Measurements from ENCODE around the gene FOSL1.
"Not testable (repeated sequence)": the region's sequence is repeated elsewhere in the genome, so short reads cannot be mapped to it uniquely, and the experiment has no call there.

The FOSL1 gene

DNA sequence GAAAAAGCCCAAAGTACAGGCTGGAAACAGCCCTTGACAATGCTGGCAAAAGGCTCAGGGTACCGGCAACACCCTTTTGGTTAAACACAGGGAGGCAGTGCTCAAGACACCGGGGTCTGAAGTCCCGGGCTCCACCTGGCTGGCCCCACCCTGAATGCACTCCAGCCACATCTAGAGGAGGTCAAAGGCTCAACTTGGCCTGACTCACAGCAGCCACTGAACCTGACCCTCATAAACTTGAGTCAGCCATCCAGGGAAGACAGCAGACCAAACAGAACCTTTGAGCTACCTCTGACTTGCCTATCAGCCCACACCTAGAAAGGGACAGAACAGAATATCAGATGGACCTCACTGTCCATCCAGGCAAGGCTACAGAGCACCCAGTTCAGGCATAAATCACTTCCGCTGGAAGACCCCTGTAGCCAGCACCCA lies 46.0 kb downstream of the FOSL1 start:
- Histone ChIP-seq H3K9ac (ENCODE audit: low read length in 5 of 5) (no peak overlapping the region), H3K4me3 (ENCODE audit: low read depth in 1 of 5, low read length in 5 of 5) (no peak overlapping the region), H3K27ac (ENCODE audit: low read depth, low read length) (no peak overlapping the region), H3K36me3 (ENCODE audit: control insufficient read depth in 5 of 5, insufficient read depth in 5 of 5, low read length in 5 of 5) (peaks cover 0 to 58% (median 51%) of the 10 kb centered on the region in 5 donors), H3K4me1 (ENCODE audit: control insufficient read depth in 5 of 5, insufficient read depth in 5 of 5, low read length in 5 of 5) (peaks cover 11 to 28% (median 22%) of the 10 kb centered on the region in 5 donors), H3K9me3 (ENCODE audit: control insufficient read depth in 5 of 5, low read length in 5 of 5) (peaks cover 0 to 7% (median 5%) of the 10 kb centered on the region in 5 donors), H3K27me3 (ENCODE audit: control insufficient read depth in 5 of 5, insufficient read depth in 4 of 5, low read length in 5 of 5) (no peaks in the 10 kb centered on the region)

DNA sequence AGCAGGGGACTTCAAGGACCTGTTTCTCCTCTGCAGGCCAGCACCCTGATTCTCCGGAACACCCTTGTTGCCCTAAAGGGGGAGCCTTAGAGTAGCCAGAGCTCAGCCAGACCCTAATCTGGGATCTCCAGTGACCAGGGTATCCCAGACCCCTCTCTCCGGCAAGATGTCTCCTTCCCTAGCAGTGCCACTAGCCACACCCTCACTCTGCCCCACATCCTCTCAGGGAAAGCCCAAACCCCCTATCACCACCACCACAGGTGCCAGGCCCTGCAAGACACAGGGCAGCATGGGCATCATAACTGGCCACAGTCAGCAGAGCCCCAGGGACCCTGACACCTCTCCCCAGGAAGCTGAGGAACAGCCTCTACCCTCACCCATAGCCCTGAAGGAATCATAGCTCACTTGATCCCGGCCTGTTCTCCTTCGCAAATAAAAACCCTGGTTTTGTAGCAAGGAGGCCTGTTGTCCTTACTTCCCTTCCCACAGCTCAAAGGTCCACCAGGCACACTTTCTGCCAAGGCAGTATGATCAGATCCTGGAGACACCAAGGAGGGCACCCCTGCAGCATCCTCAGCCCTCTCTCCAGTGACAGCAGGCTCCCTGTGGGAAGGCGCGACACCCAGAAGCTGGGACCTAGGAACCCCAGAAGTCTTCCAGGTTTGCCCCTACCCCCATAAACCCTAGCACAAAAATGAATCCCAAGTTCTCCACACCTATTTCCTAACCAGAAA lies 46.8 kb downstream of the FOSL1 start:
- Histone ChIP-seq H3K9me3 (ENCODE audit: control insufficient read depth in 5 of 5, low read length in 5 of 5) (peaks cover 0 to 7% (median 5%) of the 10 kb centered on the region in 5 donors), H3K27me3 (ENCODE audit: control insufficient read depth in 5 of 5, insufficient read depth in 4 of 5, low read length in 5 of 5) (no peaks in the 10 kb centered on the region), H3K4me1 (ENCODE audit: control insufficient read depth in 5 of 5, insufficient read depth in 5 of 5, low read length in 5 of 5) (peaks cover 7 to 21% (median 15%) of the 10 kb centered on the region in 5 donors), H3K4me3 (ENCODE audit: low read depth in 1 of 5, low read length in 5 of 5) (no peak overlapping the region), H3K9ac (ENCODE audit: low read length in 5 of 5) (no peak overlapping the region), H3K27ac (ENCODE audit: low read depth, low read length) (no peak overlapping the region), H3K36me3 (ENCODE audit: control insufficient read depth in 5 of 5, insufficient read depth in 5 of 5, low read length in 5 of 5) (peaks cover 0 to 58% (median 51%) of the 10 kb centered on the region in 5 donors)

DNA sequence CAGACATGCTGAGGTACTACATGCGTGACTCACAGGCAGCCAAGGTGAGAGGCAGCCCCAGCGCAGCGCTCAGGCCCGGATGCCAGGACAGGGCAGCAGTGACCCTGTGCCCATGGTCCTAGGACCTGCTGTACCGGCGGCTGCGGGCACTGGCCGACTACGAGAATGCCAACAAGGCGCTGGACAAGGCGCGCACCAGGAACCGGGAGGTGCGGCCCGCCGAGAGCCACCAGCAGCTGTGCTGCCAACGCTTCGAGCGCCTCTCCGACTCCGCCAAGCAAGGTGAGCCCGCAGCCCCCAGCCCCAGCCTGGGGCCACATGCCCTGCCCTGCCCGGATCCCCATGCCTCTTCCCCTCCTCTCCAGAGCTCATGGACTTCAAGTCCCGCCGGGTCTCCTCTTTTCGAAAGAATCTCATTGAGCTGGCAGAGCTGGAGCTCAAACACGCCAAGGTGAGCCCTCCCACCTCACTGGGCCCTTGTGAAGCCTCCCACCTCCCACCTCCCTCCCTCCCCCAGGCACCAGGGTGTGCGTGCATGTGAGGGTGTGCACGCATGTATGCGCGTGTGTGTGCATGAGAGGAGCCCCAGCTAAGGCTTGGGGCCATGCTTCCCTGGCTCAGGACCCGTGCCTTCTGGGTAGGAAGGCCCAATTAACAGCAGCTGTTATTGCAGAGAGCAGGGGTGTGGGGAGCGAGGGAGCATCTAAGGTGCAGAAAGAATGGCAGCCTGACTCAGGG lies 47.5 kb downstream of the FOSL1 start:
- Histone ChIP-seq H3K36me3 (ENCODE audit: control insufficient read depth in 5 of 5, insufficient read depth in 5 of 5, low read length in 5 of 5) (peaks cover 0 to 58% (median 51%) of the 10 kb centered on the region in 5 donors), H3K4me1 (ENCODE audit: control insufficient read depth in 5 of 5, insufficient read depth in 5 of 5, low read length in 5 of 5) (peaks cover 7 to 19% (median 13%) of the 10 kb centered on the region in 5 donors), H3K9me3 (ENCODE audit: control insufficient read depth in 5 of 5, low read length in 5 of 5) (peaks cover 0 to 7% (median 5%) of the 10 kb centered on the region in 5 donors), H3K27me3 (ENCODE audit: control insufficient read depth in 5 of 5, insufficient read depth in 4 of 5, low read length in 5 of 5) (no peaks in the 10 kb centered on the region), H3K27ac (ENCODE audit: low read depth, low read length) (no peak overlapping the region), H3K9ac (ENCODE audit: low read length in 5 of 5) (no peak overlapping the region), H3K4me3 (ENCODE audit: low read depth in 1 of 5, low read length in 5 of 5) (no peak overlapping the region)

DNA sequence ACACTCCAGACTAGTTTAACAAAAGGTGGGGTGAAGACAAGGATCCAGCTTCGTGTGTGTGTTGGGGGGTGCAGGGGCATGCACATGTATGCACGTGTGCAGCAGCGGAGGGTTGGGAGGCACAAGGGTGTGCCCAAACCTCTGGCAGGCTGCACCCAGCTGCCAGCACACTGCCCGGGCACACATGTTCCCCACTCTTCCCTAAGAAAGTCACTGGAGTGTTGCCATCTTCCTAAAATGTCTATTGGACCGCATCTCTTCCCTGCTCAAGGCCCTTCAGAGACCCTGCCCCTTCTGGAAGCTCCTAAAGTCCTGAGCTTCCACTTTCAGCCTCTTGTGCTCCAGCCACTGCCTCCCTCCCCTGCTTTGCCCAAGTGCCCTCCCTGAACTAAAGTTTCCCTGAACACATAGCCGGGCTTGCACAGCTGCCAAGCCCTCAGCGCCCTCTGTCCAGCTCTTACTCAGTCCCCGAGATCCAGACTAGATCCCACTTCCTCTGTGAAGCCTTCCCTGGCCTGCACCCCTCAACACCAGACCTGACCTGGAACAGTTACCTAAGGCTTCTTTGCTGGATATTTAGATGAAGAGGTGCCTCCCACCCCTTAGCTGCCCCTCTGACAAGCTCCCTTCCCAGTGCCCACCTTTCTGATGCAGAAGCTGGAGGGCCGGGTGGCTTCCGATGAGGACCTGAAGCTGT lies 48.2 kb downstream of the FOSL1 start:
- no peak overlapping the region for H3K27ac ChIP-seq (ENCODE audit: low read depth, low read length)
- no peaks in the 10 kb centered on the region for H3K27me3 ChIP-seq (ENCODE audit: control insufficient read depth in 5 of 5, insufficient read depth in 4 of 5, low read length in 5 of 5)
- H3K36me3 ChIP-seq (ENCODE audit: control insufficient read depth in 5 of 5, insufficient read depth in 5 of 5, low read length in 5 of 5): peaks cover 0 to 58% (median 51%) of the 10 kb centered on the region in 5 donors
- no peak overlapping the region for H3K9ac ChIP-seq (ENCODE audit: low read length in 5 of 5)
- no peak overlapping the region for H3K4me3 ChIP-seq (ENCODE audit: low read depth in 1 of 5, low read length in 5 of 5)
- H3K4me1 ChIP-seq (ENCODE audit: control insufficient read depth in 5 of 5, insufficient read depth in 5 of 5, low read length in 5 of 5): peaks cover 7 to 18% (median 13%) of the 10 kb centered on the region in 5 donors
- peaks cover 0 to 7% (median 5%) of the 10 kb centered on the region in 5 donors for H3K9me3 ChIP-seq (ENCODE audit: control insufficient read depth in 5 of 5, low read length in 5 of 5)

DNA sequence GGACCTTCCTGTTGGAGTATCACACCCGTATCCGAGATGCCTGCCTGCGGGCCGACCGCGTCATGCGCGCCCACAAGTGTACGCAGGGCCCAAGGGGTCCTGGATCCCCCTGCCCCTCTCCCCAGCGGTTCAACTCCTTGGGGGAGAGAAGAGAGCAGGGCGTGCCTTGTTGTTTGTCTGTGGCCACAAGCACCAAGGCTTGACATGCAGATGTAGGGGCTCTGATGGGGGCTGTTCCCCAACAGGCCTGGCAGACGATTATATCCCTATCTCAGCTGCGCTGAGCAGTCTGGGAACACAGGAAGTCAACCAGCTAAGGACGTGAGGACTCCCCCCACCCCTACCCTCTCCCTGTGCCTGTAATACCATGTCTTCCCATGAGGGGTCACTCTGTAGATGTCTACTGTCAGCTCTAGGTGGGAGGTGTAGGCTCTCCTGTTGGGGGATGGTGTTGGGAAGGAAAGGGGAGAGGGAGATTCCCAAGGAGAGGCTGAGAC lies 49.1 kb downstream of the FOSL1 start:
- H3K9me3 ChIP-seq (ENCODE audit: control insufficient read depth in 5 of 5, low read length in 5 of 5): peaks cover 0 to 7% (median 5%) of the 10 kb centered on the region in 5 donors
- no peak overlapping the region for H3K27ac ChIP-seq (ENCODE audit: low read depth, low read length)
- no peak overlapping the region for H3K4me3 ChIP-seq (ENCODE audit: low read depth in 1 of 5, low read length in 5 of 5)
- no peak overlapping the region for H3K9ac ChIP-seq (ENCODE audit: low read length in 5 of 5)
- H3K27me3 ChIP-seq (ENCODE audit: control insufficient read depth in 5 of 5, insufficient read depth in 4 of 5, low read length in 5 of 5): no peaks in the 10 kb centered on the region
- peaks cover 0 to 57% (median 51%) of the 10 kb centered on the region in 5 donors for H3K36me3 ChIP-seq (ENCODE audit: control insufficient read depth in 5 of 5, insufficient read depth in 5 of 5, low read length in 5 of 5)
- peaks cover 2 to 10% (median 5%) of the 10 kb centered on the region in 5 donors for H3K4me1 ChIP-seq (ENCODE audit: control insufficient read depth in 5 of 5, insufficient read depth in 5 of 5, low read length in 5 of 5)

DNA sequence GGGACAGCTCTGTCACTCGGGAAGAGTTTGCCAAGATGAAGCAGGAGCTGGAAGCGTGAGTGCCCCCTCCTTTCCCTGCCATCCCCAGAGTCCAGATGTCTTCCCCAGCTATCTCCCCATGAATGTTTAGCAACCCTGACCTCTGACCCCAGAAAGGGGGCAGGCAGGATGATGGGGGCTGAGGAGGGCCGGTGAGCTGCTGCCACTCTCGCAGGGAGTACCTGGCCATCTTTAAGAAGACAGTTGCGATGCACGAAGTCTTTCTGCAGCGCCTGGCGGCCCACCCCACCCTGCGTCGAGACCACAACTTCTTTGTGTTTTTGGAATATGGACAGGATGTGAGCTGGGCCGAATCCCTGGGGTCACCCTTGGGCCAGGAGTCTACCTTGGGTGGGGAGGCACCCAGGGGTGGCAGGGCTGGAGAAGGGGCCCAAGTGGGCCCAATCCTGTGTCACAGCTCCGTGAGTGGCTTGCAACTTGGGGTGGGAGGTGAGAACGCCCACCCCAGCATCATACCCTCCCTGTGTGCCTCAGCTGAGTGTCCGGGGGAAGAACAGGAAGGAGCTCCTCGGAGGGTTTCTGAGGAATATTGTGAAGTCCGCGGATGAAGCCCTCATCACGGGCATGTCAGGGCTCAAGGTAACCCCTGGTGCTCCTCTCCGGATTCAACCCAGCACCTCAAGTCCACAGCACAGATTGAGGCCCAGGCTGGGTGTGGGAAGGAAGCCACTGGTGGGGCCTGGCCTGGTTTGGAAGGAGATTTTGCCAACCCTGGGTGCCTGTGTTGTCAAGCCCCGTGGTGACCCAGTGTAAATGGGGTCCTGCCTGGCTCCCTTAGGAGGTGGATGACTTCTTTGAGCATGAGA lies 49.7 kb downstream of the FOSL1 start:
- H3K36me3 ChIP-seq (ENCODE audit: control insufficient read depth in 5 of 5, insufficient read depth in 5 of 5, low read length in 5 of 5): peaks cover 0 to 50% (median 45%) of the 10 kb centered on the region in 5 donors
- no peaks in the 10 kb centered on the region for H3K27me3 ChIP-seq (ENCODE audit: control insufficient read depth in 5 of 5, insufficient read depth in 4 of 5, low read length in 5 of 5)
- peaks cover 0 to 7% (median 5%) of the 10 kb centered on the region in 5 donors for H3K9me3 ChIP-seq (ENCODE audit: control insufficient read depth in 5 of 5, low read length in 5 of 5)
- H3K4me1 ChIP-seq (ENCODE audit: control insufficient read depth in 5 of 5, insufficient read depth in 5 of 5, low read length in 5 of 5): peaks cover 0 to 3% (median 0%) of the 10 kb centered on the region in 5 donors
- no peak overlapping the region for H3K9ac ChIP-seq (ENCODE audit: low read length in 5 of 5)
- no peak overlapping the region for H3K27ac ChIP-seq (ENCODE audit: low read depth, low read length)
- H3K4me3 ChIP-seq (ENCODE audit: low read depth in 1 of 5, low read length in 5 of 5): no peak overlapping the region

DNA sequence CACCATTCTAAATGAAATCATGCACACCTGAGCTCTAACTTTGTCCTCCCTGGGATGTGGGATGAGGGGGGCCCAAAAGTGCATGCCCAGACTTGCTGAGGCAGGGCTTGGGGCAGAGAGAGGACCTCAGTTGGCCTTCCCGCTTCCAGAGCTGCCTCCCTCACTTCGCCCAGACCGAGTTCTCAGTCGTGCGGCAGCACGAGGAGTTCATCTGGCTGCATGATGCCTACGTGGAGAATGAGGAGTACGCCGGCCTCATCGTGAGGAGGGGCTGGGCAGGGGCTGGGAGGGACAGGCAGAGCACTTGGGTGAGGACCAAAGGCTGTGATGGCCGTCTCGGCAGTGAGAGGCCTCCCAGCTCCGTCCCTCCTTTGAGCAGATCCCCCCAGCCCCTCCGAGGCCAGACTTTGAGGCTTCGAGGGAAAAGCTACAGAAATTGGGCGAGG lies 50.4 kb downstream of the FOSL1 start:
- Histone ChIP-seq H3K9ac (ENCODE audit: low read length in 5 of 5) (no peak overlapping the region), H3K36me3 (ENCODE audit: control insufficient read depth in 5 of 5, insufficient read depth in 5 of 5, low read length in 5 of 5) (peaks cover 0 to 43% (median 38%) of the 10 kb centered on the region in 5 donors), H3K27me3 (ENCODE audit: control insufficient read depth in 5 of 5, insufficient read depth in 4 of 5, low read length in 5 of 5) (no peaks in the 10 kb centered on the region), H3K9me3 (ENCODE audit: control insufficient read depth in 5 of 5, low read length in 5 of 5) (peaks cover 0 to 7% (median 5%) of the 10 kb centered on the region in 5 donors), H3K27ac (ENCODE audit: low read depth, low read length) (no peak overlapping the region), H3K4me1 (ENCODE audit: control insufficient read depth in 5 of 5, insufficient read depth in 5 of 5, low read length in 5 of 5) (no peaks in the 10 kb centered on the region), H3K4me3 (ENCODE audit: low read depth in 1 of 5, low read length in 5 of 5) (no peak overlapping the region)

DNA sequence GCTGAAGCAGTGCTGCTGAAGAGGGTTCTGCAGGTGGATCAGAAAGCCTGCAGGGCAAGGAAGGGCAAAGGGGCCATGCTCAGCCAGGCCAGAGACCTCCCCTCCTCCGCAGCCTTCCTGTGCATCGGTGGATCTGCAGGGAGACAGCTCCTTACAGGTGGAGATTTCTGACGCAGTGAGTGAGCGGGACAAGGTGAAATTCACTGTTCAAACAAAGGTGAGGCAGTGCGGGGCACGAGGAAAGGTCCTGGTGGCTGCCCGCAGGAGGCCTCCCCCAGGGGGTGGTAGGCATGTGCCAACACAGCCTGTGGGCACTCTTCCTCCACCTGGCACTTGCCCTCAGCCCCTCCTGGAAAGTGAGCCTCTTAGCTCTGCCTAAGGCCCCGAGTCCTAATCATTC lies 50.8 kb downstream of the FOSL1 start:
- Histone ChIP-seq H3K27ac (ENCODE audit: low read depth, low read length) (no peak overlapping the region), H3K4me3 (ENCODE audit: low read depth in 1 of 5, low read length in 5 of 5) (no peak overlapping the region), H3K9ac (ENCODE audit: low read length in 5 of 5) (no peak overlapping the region), H3K4me1 (ENCODE audit: control insufficient read depth in 5 of 5, insufficient read depth in 5 of 5, low read length in 5 of 5) (no peaks in the 10 kb centered on the region), H3K36me3 (ENCODE audit: control insufficient read depth in 5 of 5, insufficient read depth in 5 of 5, low read length in 5 of 5) (peaks cover 0 to 39% (median 34%) of the 10 kb centered on the region in 5 donors), H3K27me3 (ENCODE audit: control insufficient read depth in 5 of 5, insufficient read depth in 4 of 5, low read length in 5 of 5) (no peaks in the 10 kb centered on the region), H3K9me3 (ENCODE audit: control insufficient read depth in 5 of 5, low read length in 5 of 5) (peaks cover 0 to 7% (median 5%) of the 10 kb centered on the region in 5 donors)

DNA sequence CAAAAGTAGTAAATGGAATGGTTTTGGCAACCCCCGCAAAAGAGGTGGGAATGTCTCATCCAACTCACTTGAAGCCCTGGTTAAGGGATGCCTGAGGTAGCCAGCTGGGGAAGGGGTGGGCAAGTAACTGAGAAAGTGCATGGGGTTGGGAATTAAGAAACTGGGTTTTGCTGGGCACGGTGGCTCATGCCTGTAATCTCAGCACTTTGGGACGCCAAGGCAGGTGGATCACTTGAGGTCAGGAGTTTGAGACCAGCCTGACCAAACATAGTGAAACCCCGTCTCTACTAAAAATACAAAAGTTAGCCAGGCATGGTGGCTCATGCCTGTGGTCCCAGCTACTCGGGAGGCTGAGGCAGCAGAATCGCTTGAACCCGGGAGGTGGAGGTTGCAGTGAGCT lies 51.5 kb downstream of the FOSL1 start:
- peaks cover 0 to 32% (median 27%) of the 10 kb centered on the region in 5 donors for H3K36me3 ChIP-seq (ENCODE audit: control insufficient read depth in 5 of 5, insufficient read depth in 5 of 5, low read length in 5 of 5)
- H3K4me3 ChIP-seq (ENCODE audit: low read depth in 1 of 5, low read length in 5 of 5); H3K4me1 ChIP-seq (ENCODE audit: control insufficient read depth in 5 of 5, insufficient read depth in 5 of 5, low read length in 5 of 5); H3K9me3 ChIP-seq (ENCODE audit: control insufficient read depth in 5 of 5, low read length in 5 of 5); H3K27ac ChIP-seq (ENCODE audit: low read depth, low read length); H3K9ac ChIP-seq (ENCODE audit: low read length in 5 of 5); H3K27me3 ChIP-seq (ENCODE audit: control insufficient read depth in 5 of 5, insufficient read depth in 4 of 5, low read length in 5 of 5): not testable (repeated sequence)

Data from subcutaneous abdominal adipose tissue (tissue), 5 donors.